ENCODE data around the gene SLC22A23.

DNA sequence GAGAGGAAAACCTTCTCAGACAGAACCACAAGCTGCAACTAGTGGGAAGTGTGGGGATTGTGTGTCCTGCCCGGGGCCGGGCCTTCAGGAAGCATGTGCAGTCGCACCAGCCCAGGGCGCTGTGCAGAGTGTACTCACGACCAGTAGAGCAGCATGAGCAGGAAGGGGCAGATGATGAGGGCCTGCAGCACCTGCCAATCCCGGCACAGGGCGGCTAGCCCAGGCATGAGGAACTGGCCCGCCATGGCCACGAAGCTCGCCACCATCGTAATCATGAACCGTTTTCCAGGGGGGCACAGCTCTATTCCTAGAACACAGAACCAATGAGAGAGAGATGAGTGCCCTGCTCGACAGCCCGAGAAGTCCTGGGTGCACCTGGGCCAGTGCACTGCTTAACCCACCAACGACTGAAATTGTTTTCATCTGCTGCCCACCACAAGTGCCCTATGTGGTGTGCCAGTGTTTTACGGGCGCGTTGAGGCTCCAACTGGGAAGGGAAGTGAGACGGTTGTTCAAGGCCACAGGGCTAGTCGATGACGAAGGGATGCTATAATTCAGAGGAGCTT lies 133.1 kb downstream of the SLC22A23 start:
- TF ChIP-seq EZH2 (IDR thresholded peaks at IDR 0.05; ENCODE audit: low read depth, unreplicated experiment) (no peak), JUNB (IDR thresholded peaks at IDR 0.05; ENCODE audit: unreplicated experiment) (no peak), CREB1 (CRISPR knock-in tag; IDR thresholded peaks at IDR 0.05; ENCODE audit: low read depth) (no peak), STAT1 (IDR thresholded peaks at IDR 0.05; ENCODE audit: unreplicated experiment) (no peak), POLR2AphosphoS5 (IDR thresholded peaks at IDR 0.05; ENCODE audit: low read depth) (no peak), EZH2phosphoT487 (IDR thresholded peaks at IDR 0.05; ENCODE audit: unreplicated experiment) (no peak)
- TF ChIP-seq, protein P1, sequence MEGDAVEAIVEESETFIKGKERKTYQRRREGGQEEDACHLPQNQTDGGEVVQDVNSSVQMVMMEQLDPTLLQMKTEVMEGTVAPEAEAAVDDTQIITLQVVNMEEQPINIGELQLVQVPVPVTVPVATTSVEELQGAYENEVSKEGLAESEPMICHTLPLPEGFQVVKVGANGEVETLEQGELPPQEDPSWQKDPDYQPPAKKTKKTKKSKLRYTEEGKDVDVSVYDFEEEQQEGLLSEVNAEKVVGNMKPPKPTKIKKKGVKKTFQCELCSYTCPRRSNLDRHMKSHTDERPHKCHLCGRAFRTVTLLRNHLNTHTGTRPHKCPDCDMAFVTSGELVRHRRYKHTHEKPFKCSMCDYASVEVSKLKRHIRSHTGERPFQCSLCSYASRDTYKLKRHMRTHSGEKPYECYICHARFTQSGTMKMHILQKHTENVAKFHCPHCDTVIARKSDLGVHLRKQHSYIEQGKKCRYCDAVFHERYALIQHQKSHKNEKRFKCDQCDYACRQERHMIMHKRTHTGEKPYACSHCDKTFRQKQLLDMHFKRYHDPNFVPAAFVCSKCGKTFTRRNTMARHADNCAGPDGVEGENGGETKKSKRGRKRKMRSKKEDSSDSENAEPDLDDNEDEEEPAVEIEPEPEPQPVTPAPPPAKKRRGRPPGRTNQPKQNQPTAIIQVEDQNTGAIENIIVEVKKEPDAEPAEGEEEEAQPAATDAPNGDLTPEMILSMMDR (conservative IDR thresholded peaks at IDR 0.05; ENCODE audit: low read depth in 2 of 2): no peak
- TF ChIP-seq, protein P2, sequence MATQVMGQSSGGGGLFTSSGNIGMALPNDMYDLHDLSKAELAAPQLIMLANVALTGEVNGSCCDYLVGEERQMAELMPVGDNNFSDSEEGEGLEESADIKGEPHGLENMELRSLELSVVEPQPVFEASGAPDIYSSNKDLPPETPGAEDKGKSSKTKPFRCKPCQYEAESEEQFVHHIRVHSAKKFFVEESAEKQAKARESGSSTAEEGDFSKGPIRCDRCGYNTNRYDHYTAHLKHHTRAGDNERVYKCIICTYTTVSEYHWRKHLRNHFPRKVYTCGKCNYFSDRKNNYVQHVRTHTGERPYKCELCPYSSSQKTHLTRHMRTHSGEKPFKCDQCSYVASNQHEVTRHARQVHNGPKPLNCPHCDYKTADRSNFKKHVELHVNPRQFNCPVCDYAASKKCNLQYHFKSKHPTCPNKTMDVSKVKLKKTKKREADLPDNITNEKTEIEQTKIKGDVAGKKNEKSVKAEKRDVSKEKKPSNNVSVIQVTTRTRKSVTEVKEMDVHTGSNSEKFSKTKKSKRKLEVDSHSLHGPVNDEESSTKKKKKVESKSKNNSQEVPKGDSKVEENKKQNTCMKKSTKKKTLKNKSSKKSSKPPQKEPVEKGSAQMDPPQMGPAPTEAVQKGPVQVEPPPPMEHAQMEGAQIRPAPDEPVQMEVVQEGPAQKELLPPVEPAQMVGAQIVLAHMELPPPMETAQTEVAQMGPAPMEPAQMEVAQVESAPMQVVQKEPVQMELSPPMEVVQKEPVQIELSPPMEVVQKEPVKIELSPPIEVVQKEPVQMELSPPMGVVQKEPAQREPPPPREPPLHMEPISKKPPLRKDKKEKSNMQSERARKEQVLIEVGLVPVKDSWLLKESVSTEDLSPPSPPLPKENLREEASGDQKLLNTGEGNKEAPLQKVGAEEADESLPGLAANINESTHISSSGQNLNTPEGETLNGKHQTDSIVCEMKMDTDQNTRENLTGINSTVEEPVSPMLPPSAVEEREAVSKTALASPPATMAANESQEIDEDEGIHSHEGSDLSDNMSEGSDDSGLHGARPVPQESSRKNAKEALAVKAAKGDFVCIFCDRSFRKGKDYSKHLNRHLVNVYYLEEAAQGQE (IDR thresholded peaks at IDR 0.05; ENCODE audit: unreplicated experiment): no peak
- TF ChIP-seq, protein P3, sequence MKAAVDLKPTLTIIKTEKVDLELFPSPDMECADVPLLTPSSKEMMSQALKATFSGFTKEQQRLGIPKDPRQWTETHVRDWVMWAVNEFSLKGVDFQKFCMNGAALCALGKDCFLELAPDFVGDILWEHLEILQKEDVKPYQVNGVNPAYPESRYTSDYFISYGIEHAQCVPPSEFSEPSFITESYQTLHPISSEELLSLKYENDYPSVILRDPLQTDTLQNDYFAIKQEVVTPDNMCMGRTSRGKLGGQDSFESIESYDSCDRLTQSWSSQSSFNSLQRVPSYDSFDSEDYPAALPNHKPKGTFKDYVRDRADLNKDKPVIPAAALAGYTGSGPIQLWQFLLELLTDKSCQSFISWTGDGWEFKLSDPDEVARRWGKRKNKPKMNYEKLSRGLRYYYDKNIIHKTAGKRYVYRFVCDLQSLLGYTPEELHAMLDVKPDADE (IDR thresholded peaks at IDR 0.05): no peak
- TF ChIP-seq, protein P4, sequence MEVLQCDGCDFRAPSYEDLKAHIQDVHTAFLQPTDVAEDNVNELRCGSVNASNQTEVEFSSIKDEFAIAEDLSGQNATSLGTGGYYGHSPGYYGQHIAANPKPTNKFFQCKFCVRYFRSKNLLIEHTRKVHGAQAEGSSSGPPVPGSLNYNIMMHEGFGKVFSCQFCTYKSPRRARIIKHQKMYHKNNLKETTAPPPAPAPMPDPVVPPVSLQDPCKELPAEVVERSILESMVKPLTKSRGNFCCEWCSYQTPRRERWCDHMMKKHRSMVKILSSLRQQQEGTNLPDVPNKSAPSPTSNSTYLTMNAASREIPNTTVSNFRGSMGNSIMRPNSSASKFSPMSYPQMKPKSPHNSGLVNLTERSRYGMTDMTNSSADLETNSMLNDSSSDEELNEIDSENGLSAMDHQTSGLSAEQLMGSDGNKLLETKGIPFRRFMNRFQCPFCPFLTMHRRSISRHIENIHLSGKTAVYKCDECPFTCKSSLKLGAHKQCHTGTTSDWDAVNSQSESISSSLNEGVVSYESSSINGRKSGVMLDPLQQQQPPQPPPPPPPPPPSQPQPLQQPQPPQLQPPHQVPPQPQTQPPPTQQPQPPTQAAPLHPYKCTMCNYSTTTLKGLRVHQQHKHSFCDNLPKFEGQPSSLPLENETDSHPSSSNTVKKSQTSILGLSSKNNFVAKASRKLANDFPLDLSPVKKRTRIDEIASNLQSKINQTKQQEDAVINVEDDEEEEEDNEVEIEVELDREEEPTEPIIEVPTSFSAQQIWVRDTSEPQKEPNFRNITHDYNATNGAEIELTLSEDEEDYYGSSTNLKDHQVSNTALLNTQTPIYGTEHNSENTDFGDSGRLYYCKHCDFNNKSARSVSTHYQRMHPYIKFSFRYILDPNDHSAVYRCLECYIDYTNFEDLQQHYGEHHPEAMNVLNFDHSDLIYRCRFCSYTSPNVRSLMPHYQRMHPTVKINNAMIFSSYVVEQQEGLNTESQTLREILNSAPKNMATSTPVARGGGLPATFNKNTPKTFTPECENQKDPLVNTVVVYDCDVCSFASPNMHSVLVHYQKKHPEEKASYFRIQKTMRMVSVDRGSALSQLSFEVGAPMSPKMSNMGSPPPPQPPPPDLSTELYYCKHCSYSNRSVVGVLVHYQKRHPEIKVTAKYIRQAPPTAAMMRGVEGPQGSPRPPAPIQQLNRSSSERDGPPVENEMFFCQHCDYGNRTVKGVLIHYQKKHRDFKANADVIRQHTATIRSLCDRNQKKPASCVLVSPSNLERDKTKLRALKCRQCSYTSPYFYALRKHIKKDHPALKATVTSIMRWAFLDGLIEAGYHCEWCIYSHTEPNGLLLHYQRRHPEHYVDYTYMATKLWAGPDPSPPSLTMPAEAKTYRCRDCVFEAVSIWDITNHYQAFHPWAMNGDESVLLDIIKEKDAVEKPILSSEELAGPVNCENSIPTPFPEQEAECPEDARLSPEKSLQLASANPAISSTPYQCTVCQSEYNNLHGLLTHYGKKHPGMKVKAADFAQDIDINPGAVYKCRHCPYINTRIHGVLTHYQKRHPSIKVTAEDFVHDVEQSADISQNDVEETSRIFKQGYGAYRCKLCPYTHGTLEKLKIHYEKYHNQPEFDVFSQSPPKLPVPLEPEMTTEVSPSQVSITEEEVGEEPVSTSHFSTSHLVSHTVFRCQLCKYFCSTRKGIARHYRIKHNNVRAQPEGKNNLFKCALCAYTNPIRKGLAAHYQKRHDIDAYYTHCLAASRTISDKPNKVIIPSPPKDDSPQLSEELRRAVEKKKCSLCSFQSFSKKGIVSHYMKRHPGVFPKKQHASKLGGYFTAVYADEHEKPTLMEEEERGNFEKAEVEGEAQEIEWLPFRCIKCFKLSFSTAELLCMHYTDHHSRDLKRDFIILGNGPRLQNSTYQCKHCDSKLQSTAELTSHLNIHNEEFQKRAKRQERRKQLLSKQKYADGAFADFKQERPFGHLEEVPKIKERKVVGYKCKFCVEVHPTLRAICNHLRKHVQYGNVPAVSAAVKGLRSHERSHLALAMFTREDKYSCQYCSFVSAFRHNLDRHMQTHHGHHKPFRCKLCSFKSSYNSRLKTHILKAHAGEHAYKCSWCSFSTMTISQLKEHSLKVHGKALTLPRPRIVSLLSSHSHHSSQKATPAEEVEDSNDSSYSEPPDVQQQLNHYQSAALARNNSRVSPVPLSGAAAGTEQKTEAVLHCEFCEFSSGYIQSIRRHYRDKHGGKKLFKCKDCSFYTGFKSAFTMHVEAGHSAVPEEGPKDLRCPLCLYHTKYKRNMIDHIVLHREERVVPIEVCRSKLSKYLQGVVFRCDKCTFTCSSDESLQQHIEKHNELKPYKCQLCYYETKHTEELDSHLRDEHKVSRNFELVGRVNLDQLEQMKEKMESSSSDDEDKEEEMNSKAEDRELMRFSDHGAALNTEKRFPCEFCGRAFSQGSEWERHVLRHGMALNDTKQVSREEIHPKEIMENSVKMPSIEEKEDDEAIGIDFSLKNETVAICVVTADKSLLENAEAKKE (CRISPR knock-in tag; IDR thresholded peaks at IDR 0.05): no peak
